GM18508 (cell line): ENCODE measurements around the gene GJA8.
"Not testable (repeated sequence)": the region's sequence is repeated elsewhere in the genome, so short reads cannot be mapped to it uniquely, and the experiment has no call there.

ENCODE experiments used
- ATAC-seq: cut with Tn5 transposase; IDR thresholded peaks from one replicate; pipeline ENCODE4 v1.9.1; 2021; ENCODE audit warnings: moderate number of reproducible peaks; ENCODE audit not compliant: insufficient read depth, unreplicated experiment

The GJA8 gene

GRCh38 chr1:147902253-147902845 lies at the start of gene GJA8:
Gene GJA8, plus strand, starts transcription at chr1:147902795. Its CDS starts 5,161 bp downstream, at chr1:147907956.
- no peak for ATAC-seq

- ATAC-seq: no peak
These were observed 49.2 kb upstream of the GJA8 start for GRCh38 chr1:147853391-147853790.

- not testable (repeated sequence) for ATAC-seq
These were observed 47.6 kb upstream of the GJA8 start for GRCh38 chr1:147854989-147855388.

- not testable (repeated sequence) for ATAC-seq
These were observed 46.6 kb upstream of the GJA8 start for GRCh38 chr1:147855996-147856395.

GRCh38 chr1:147867204-147867603 lies 35.4 kb upstream of the GJA8 start:
- ATAC-seq: not testable (repeated sequence)

- no peak for ATAC-seq
These were observed 24.6 kb upstream of the GJA8 start for GRCh38 chr1:147878022-147878421.

GRCh38 chr1:147879911-147880310 lies 22.7 kb upstream of the GJA8 start:
- ATAC-seq: no peak

- no peak for ATAC-seq
These were observed 20.1 kb upstream of the GJA8 start for GRCh38 chr1:147882535-147882934.

GRCh38 chr1:147890177-147890790 lies 12.3 kb upstream of the GJA8 start:
- no peak for ATAC-seq

GRCh38 chr1:147891088-147891487 lies 11.5 kb upstream of the GJA8 start:
- ATAC-seq: no peak

- ATAC-seq: no peak
These were observed 10.4 kb upstream of the GJA8 start for GRCh38 chr1:147892216-147892615.

- no peak for ATAC-seq
These were observed 9.8 kb upstream of the GJA8 start for GRCh38 chr1:147892731-147893214.

GRCh38 chr1:147895123-147895522 lies 7.5 kb upstream of the GJA8 start:
- ATAC-seq: no peak

- no peak for ATAC-seq
These were observed 5.4 kb upstream of the GJA8 start for GRCh38 chr1:147897029-147897752.

GRCh38 chr1:147897789-147898188 lies 4.8 kb upstream of the GJA8 start:
- ATAC-seq: no peak

- no peak for ATAC-seq
These were observed 2.1 kb downstream of the GJA8 start for GRCh38 chr1:147904726-147905125.

- no peak for ATAC-seq
These were observed 5.4 kb downstream of the GJA8 start for GRCh38 chr1:147907786-147908509.

- ATAC-seq: no peak
These were observed 10.0 kb downstream of the GJA8 start for GRCh38 chr1:147912553-147912952.

GRCh38 chr1:147913362-147913942 lies 10.9 kb downstream of the GJA8 start:
- ATAC-seq: no peak

GRCh38 chr1:147919896-147920295 lies 17.3 kb downstream of the GJA8 start:
- ATAC-seq: no peak
